ENCODE results near the gene RAPGEF5. TPM values are rescaled to one million over a fixed set of nuclear protein-coding genes. Genes with fewer than 3 reads are reported as not detected.

RAPGEF5 gene
- total and polyA plus RNA-seq, 10 of the 15 experiments (the other 5 are each of a cell fraction or from before 2014, with no cell fraction given): 0.38 to 4.0 (median 1.6) TPM; not detected in 1

GRCh38 chr7:22343071-22343470, 13.9 kb downstream of the RAPGEF5 start:
- DNase-seq (ENCODE audit: low read depth, low spot score) (no peak), FAIRE-seq (no peak), ATAC-seq (no peak)
- Histone ChIP-seq H3K27me3 (replicated peaks in 1 of 2; ENCODE audit: control insufficient read depth in 2 of 2, insufficient read depth in 2 of 2, low read length in 1 of 2) (no peaks in the 10 kb centered on the region), H3K9me3 (replicated peaks; ENCODE audit: control insufficient read depth, insufficient read depth, low read length) (peaks cover 7% of the 10 kb centered on the region; the same call in 2 of the 3 replicates), H4K20me1 (ENCODE audit: control insufficient read depth, insufficient read depth) (no peaks in the 10 kb centered on the region), H3K79me2 (ENCODE audit: control insufficient read depth, insufficient read depth, low read length) (peaks cover 11% of the 10 kb centered on the region), H3K36me3 (ENCODE audit: control insufficient read depth in 2 of 2, insufficient read depth in 2 of 2, low read length in 1 of 2) (no peaks in the 10 kb centered on the region), H2AFZ (ENCODE audit: control insufficient read depth, low read depth, low read length) (no peak overlapping the region), H3K4me2 (ENCODE audit: control insufficient read depth, insufficient read depth) (no peak overlapping the region), H3K9ac (ENCODE audit: control insufficient read depth, insufficient read depth, low read length) (no peak overlapping the region), H3K27ac (ENCODE audit: control insufficient read depth, insufficient read depth) (no peak overlapping the region), H3K4me3 (no peak overlapping the region), H3K4me1 (ENCODE audit: control insufficient read depth, insufficient read depth, low read length) (peaks cover 36% of the 10 kb centered on the region)
- TF ChIP-seq MYC (IDR thresholded peaks at IDR 0.05; ENCODE audit: insufficient read depth, insufficient read length, insufficient replicate concordance, low read length, severe bottlenecking) (no peak), USF1 (IDR thresholded peaks at IDR 0.05; ENCODE audit: borderline replicate concordance, extremely low read length, insufficient read depth, low read depth, low read length) (no peak), MLLT1 (IDR thresholded peaks at IDR 0.05) (no peak), E2F8 (IDR thresholded peaks at IDR 0.05; ENCODE audit: low read depth, partially characterized antibody) (no peak), BHLHE40 (IDR thresholded peaks at IDR 0.05; ENCODE audit: borderline replicate concordance in 1 of 2, low read depth in 2 of 2, low read length in 1 of 2) (no peak), CBX5 (IDR thresholded peaks at IDR 0.05; ENCODE audit: low read depth) (no peak)
- in situ Hi-C loops (cut with MboI): no loop called here
- POLR2A ChIA-PET: no interaction called here
- no TSS peak for BruUV-seq (replicated peaks)
- CTCF ChIA-PET: no interaction called here
- SMC1A ChIA-PET (ENCODE audit: uncharacterized antibody, unreplicated experiment): interaction anchor here (4.5 kb wide), 1 partner anchor 11 kb away, joined by 29 read pairs; no protein-coding TSS in a partner anchor
- RAD21 ChIA-PET (ENCODE audit: unreplicated experiment): no interaction called here
- 51% methylated on average over 5 of the region's 5 CpGs for WGBS (ENCODE audit: insufficient coverage, insufficient replicate concordance, low lambda C conversion rate, missing lambda C conversion rate)
- intact Hi-C loops (cut with micrococcal nuclease; ENCODE audit: unreplicated experiment): no loop called here

Data from GM12878 (cell line).